Transverse colon (tissue), 3 donors: ENCODE results near the gene INSRR.

Experiments used
- CTCF ChIP-seq, 5 experiments: fragments of 200-600 bp in 3 of 5; fragments of 450-650 bp in 2 of 5; sonication (generic) in 3 of 5; IDR thresholded peaks; 1 replicate in 2 of 5; 2 replicates in 3 of 5; pipeline ENCODE4 v1.5.1; 2016 to 2017; ENCODE audit warnings: antibody characterized with exemption in 5 of 5, inconsistent platforms in 3 of 5, mild to moderate bottlenecking in 2 of 5, moderate library complexity in 1 of 5
- EP300 ChIP-seq: sonication (generic); formaldehyde crosslinking; IDR thresholded peaks from one replicate; pipeline ENCODE4 v1.6.1; 2017; ENCODE audit warnings: antibody characterized with exemption, low read depth

- TF ChIP-seq CTCF (IDR thresholded peaks at IDR 0.05) (no peak), EP300 (no peak)
These were observed 27.0 kb upstream of the INSRR start for GRCh38 chr1:156885880-156886355.
